GM12878 (cell line): ENCODE results near the gene LRRC7. TPM values are rescaled to one million over a fixed set of nuclear protein-coding genes. Genes with fewer than 3 reads are reported as not detected.

Experiments used
- ATAC-seq: fragments of 200-7000 bp; cut with Tn5 transposase; 3 replicates; pipeline ENCODE4 v1.9.1; 2020; ENCODE audit warnings: mild to moderate bottlenecking, moderate library complexity
- BruUV-seq: library from RNA; stranded (reverse); fragments of 400-500 nt; replicated peaks from 2 replicates; lab custom pipeline; 2021; lab: Mats Ljungman, UMichigan
- CTCF ChIA-PET: fragments of 300-600 bp; sonication (Branson Sonifier 250); formaldehyde crosslinking; extraction: SDS; loops from one replicate; lab custom pipeline; 2021; ENCODE audit warnings: inconsistent platforms; lab: Yijun Ruan, JAX
- POLR2A ChIA-PET: fragments of 350-600 bp; formaldehyde crosslinking; extraction: SDS; loops from one replicate; lab custom pipeline; 2021; ENCODE audit warnings: inconsistent platforms; lab: Charles Lee
- RAD21 ChIA-PET: fragments of 300-600 bp; sonication (Branson Sonifier 250); formaldehyde crosslinking; loops from one replicate; lab custom pipeline; 2023; ENCODE audit warnings: antibody characterized with exemption; ENCODE audit not compliant: unreplicated experiment; lab: Charles Lee
- SMC1A ChIA-PET: fragments of 300-600 bp; sonication (Branson Sonifier 250); formaldehyde crosslinking; loops from one replicate; lab custom pipeline; 2023; ENCODE audit not compliant: unreplicated experiment, uncharacterized antibody; lab: Charles Lee
- DNase-seq: peaks from one replicate; pipeline ENCODE4 v3.0.0-alpha.2; 2011; ENCODE audit warnings: low read depth, low spot score
- FAIRE-seq: peaks from 3 replicates; lab custom pipeline; 2011; peaks lifted over from hg19 to GRCh38; lab: Jason Lieb, UNC
- H2AFZ ChIP-seq: 2 replicates; pipeline ENCODE4 v1.6.0; 2011; ENCODE audit warnings: low read depth, low read length, control low read depth; ENCODE audit not compliant: control insufficient read depth
- H3K27ac ChIP-seq: 2 replicates; pipeline ENCODE4 v1.5.1; 2011; ENCODE audit warnings: control low read depth; ENCODE audit not compliant: control insufficient read depth, insufficient read depth
- H3K27me3 ChIP-seq, 2 experiments: replicated peaks in 1 of 2; 2 replicates each; pipeline versions ENCODE4 v1.6.0 to v1.6.1; 2011; ENCODE audit warnings: low read length in 1 of 2; ENCODE audit not compliant: control insufficient read depth in 2 of 2, insufficient read depth in 2 of 2
- H3K36me3 ChIP-seq, 2 experiments: 2 replicates each; pipeline ENCODE4 v1.5.1; 2011; ENCODE audit warnings: low read length in 1 of 2; ENCODE audit not compliant: control insufficient read depth in 2 of 2, insufficient read depth in 2 of 2
- H3K4me1 ChIP-seq: 2 replicates; pipeline ENCODE4 v1.6.1; 2011; ENCODE audit warnings: mild to moderate bottlenecking, low read length, moderate library complexity, mixed read lengths; ENCODE audit not compliant: control insufficient read depth, insufficient read depth
- H3K4me2 ChIP-seq: 2 replicates; pipeline ENCODE4 v1.6.0; 2011; ENCODE audit warnings: control low read depth; ENCODE audit not compliant: control insufficient read depth, insufficient read depth
- H3K4me3 ChIP-seq: fragments of 200-600 bp; sonication (generic); 2 replicates; pipeline ENCODE4 v1.5.1; 2016
- H3K79me2 ChIP-seq: 2 replicates; pipeline ENCODE4 v1.6.0; 2011; ENCODE audit warnings: low read length; ENCODE audit not compliant: control insufficient read depth, insufficient read depth
- H3K9ac ChIP-seq: 2 replicates; pipeline ENCODE4 v1.8.0; 2011; ENCODE audit warnings: low read length, control low read depth, mixed read lengths; ENCODE audit not compliant: control insufficient read depth, insufficient read depth
- H3K9me3 ChIP-seq: replicated peaks from 3 replicates; pipeline ENCODE4 v1.5.1; 2011; ENCODE audit warnings: mild to moderate bottlenecking, low read length; ENCODE audit not compliant: control insufficient read depth, insufficient read depth
- H4K20me1 ChIP-seq: 2 replicates; pipeline ENCODE4 v1.6.0; 2011; ENCODE audit not compliant: control insufficient read depth, insufficient read depth
- NFXL1 ChIP-seq: fragments of 450-650 bp; IDR thresholded peaks from 2 replicates; pipeline ENCODE4 v1.6.1; 2017; ENCODE audit warnings: antibody characterized with exemption, mild to moderate bottlenecking, borderline replicate concordance
- SUZ12 ChIP-seq: fragments of 200-600 bp; sonication (generic); IDR thresholded peaks from one replicate; pipeline ENCODE4 v1.6.1; 2018; ENCODE audit warnings: antibody characterized with exemption, mild to moderate bottlenecking; ENCODE audit not compliant: unreplicated experiment
- WGBS: methylation state at CpG from one replicate; pipeline ENCODE4 v1.1.6; 2016; ENCODE audit warnings: low lambda C conversion rate; ENCODE audit not compliant: insufficient replicate concordance, insufficient coverage; ENCODE audit errors: missing lambda C conversion rate; 5-methylcytosine and 5-hydroxymethylcytosine counted together
- in situ Hi-C: fragments of 300-500 bp; cut with MboI; formaldehyde crosslinking; loops from 9 replicates; pipeline ENCODE4 v1.14.3; 2018; ENCODE audit warnings: mixed read lengths
- intact Hi-C: fragments of 100-400 bp; cut with micrococcal nuclease; formaldehyde crosslinking; loops from one replicate; pipeline ENCODE4 v1.14.2; 2022; ENCODE audit not compliant: unreplicated experiment
- polyA plus RNA-seq, 11 experiments: library from polyadenylated mRNA; depleted of rRNA in 4 of 11; unstranded in 6 of 11; stranded (reverse) in 5 of 11; fragments of >200 nt; fragmentation: Nextera tagmentation in 4 of 11; fragmentation: Illumina TruSeq in 1 of 11; extraction: Ambion mirVana in 4 of 11; extraction: Trizol in 1 of 11; gene quantifications; 1 replicate in 1 of 11; 2 replicates in 10 of 11; pipeline versions ENCODE4 v1.2.1 to v1.2.3, GENCODE V29; 2011 to 2016; ENCODE audit warnings: inconsistent platforms in 2 of 11, missing spikeins in 2 of 11, low read depth in 1 of 11
- total RNA-seq, 4 experiments: library from RNA; depleted of rRNA in 3 of 4; stranded (reverse); fragments of >200 nt in 3 of 4; fragmentation: Illumina TruSeq in 1 of 4; extraction: Trizol in 1 of 4; gene quantifications; 2 replicates each; pipeline versions ENCODE4 v1.2.1 to v1.2.3, GENCODE V29; 2013 to 2021
- TF ChIP-seq, protein P1 (sequence below): IDR thresholded peaks from 2 replicates; pipeline ENCODE4 v1.6.1; 2012; ENCODE audit warnings: low read depth, low read length, improper control_type of control experiment
- TF ChIP-seq, protein P2 (sequence below): IDR thresholded peaks from 2 replicates; pipeline ENCODE4 v1.6.1; 2012; ENCODE audit warnings: low read depth, low read length, improper control_type of control experiment
- TF ChIP-seq, protein P3 (sequence below): fragments of 450-650 bp; formaldehyde crosslinking; IDR thresholded peaks from 2 replicates; pipeline ENCODE4 v1.4.0; 2022; ENCODE audit warnings: mild to moderate bottlenecking, moderate library complexity

Gene LRRC7
- total and polyA plus RNA-seq, 10 of the 15 experiments (the other 5 are each of a cell fraction or from before 2014, with no cell fraction given), result 0.05 to 1.4 (median 0.24) TPM; not detected in 5

DNA sequence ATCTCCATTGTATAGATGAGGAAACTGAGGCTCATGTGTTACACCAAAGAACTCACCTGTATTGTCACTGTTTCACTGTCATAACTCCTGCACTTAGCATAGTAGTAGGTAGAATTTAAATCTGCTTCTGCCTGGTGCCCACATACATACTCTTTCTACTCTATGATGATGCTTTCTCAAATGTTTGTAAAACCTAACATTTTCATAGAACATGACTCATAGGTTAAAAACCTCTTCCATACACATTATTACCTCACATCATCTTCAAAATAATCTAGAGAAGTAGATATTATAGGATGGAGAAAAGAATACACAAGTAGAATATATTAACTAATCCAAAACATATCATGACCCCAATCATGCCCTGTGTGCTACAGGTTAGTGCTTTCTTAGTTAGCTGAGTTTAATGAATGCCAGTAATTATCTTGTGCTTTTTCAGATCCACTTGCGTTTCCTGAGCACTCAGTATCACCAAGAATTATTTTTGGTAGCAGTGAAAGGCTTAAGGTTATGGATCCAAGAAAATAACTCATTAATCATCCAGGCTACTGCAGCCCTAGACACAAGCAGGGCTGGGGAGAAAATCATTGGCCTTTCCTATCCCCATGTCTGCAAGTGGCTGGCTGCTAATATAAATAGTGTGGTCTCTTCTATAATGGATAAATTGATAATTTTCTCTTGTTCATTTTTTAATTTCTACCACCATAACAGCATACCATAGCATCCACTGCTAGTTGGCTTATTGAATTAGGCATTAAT is 480.8 kb downstream of the LRRC7 start:
- H4K20me1 ChIP-seq, result no peaks in the 10 kb centered on the region
- no peak overlapping the region for H3K4me3 ChIP-seq
- FAIRE-seq, result no peak
- no peak overlapping the region for H2AFZ ChIP-seq
- BruUV-seq, result no TSS peak
- no peaks in the 10 kb centered on the region for H3K79me2 ChIP-seq
- no peak overlapping the region for H3K9ac ChIP-seq
- TF ChIP-seq, protein P1, sequence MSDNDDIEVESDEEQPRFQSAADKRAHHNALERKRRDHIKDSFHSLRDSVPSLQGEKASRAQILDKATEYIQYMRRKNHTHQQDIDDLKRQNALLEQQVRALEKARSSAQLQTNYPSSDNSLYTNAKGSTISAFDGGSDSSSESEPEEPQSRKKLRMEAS, result no peak
- TF ChIP-seq, protein P2, sequence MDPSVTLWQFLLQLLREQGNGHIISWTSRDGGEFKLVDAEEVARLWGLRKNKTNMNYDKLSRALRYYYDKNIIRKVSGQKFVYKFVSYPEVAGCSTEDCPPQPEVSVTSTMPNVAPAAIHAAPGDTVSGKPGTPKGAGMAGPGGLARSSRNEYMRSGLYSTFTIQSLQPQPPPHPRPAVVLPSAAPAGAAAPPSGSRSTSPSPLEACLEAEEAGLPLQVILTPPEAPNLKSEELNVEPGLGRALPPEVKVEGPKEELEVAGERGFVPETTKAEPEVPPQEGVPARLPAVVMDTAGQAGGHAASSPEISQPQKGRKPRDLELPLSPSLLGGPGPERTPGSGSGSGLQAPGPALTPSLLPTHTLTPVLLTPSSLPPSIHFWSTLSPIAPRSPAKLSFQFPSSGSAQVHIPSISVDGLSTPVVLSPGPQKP, result no peak
- no peak for TF ChIP-seq NFXL1
- no peak overlapping the region for H3K27ac ChIP-seq
- no peak for DNase-seq
- ChIA-PET CTCF (no interaction called here), POLR2A (no interaction called here), SMC1A (no interaction called here), RAD21 (no interaction called here)
- intact Hi-C loops, result no loop called here
- H3K9me3 ChIP-seq, result no peaks in the 10 kb centered on the region
- no peak overlapping the region for H3K4me2 ChIP-seq
- 0% methylated on average over 1 of the region's 1 CpG for whole genome bisulfite sequencing
- no peak for ATAC-seq
- in situ Hi-C loops, result no loop called here
- H3K27me3 ChIP-seq, result no peaks in the 10 kb centered on the region
- H3K4me1 ChIP-seq, result no peaks in the 10 kb centered on the region
- no peaks in the 10 kb centered on the region for H3K36me3 ChIP-seq

DNA sequence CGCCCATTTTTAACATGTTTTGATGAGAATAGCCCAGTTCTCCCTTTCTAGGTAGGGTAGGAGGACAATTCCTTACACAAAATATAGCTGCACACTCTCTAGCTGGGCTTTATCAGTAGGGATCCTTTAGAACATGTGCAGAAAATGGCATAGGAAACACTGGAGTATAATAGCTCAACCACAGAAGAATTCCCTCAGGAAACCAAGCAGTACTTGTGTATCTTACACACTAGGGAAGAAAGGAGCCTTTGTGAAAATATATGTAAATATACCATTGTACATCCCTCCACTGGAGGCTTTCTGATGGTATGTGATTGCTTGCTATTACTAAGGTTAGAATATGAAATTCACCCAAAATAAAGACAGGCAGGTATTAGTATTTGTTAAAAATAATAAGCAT is 484.2 kb downstream of the LRRC7 start:
- Histone ChIP-seq H3K27ac (no peak overlapping the region), H2AFZ (no peak overlapping the region)
- TF ChIP-seq SUZ12, result no peak
- TF ChIP-seq, protein P3, sequence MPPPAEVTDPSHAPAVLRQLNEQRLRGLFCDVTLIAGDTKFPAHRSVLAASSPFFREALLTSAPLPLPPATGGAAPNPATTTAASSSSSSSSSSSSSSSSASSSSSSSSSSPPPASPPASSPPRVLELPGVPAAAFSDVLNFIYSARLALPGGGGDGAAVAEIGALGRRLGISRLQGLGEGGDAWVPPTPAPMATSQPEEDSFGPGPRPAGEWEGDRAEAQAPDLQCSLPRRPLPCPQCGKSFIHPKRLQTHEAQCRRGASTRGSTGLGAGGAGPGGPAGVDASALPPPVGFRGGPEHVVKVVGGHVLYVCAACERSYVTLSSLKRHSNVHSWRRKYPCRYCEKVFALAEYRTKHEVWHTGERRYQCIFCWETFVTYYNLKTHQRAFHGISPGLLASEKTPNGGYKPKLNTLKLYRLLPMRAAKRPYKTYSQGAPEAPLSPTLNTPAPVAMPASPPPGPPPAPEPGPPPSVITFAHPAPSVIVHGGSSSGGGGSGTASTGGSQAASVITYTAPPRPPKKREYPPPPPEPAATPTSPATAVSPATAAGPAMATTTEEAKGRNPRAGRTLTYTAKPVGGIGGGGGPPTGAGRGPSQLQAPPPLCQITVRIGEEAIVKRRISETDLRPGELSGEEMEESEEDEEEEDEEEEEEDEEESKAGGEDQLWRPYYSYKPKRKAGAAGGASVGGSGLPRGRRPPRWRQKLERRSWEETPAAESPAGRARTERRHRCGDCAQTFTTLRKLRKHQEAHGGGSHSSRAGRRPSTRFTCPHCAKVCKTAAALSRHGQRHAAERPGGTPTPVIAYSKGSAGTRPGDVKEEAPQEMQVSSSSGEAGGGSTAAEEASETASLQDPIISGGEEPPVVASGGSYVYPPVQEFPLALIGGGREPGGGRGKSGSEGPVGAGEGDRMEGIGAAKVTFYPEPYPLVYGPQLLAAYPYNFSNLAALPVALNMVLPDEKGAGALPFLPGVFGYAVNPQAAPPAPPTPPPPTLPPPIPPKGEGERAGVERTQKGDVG (CRISPR knock-in tag), result no peak
- TF ChIP-seq, all 136 proteins: peak for 0
- no peaks in the 10 kb centered on the region for H3K4me1 ChIP-seq
- ATAC-seq, result no peak
- no peak for FAIRE-seq
- intact Hi-C loops (no loop called here), in situ Hi-C loops (no loop called here)
- H3K27me3 ChIP-seq, result no peaks in the 10 kb centered on the region
- ChIA-PET RAD21 (no interaction called here), CTCF (no interaction called here), SMC1A (no interaction called here), POLR2A (no interaction called here)
- H4K20me1 ChIP-seq, result no peaks in the 10 kb centered on the region
- no TSS peak for BruUV-seq
- 0% methylated on average over 1 of the region's 1 CpG for WGBS
- H3K4me3 ChIP-seq, result no peak overlapping the region
- H3K4me2 ChIP-seq, result no peak overlapping the region
- no peaks in the 10 kb centered on the region for H3K79me2 ChIP-seq
- no peak overlapping the region for H3K9ac ChIP-seq
- no peaks in the 10 kb centered on the region for H3K36me3 ChIP-seq
- no peaks in the 10 kb centered on the region for H3K9me3 ChIP-seq
- no peak for DNase-seq
